Measurements from ENCODE around the gene MTUS2.

Gene MTUS2

DNA sequence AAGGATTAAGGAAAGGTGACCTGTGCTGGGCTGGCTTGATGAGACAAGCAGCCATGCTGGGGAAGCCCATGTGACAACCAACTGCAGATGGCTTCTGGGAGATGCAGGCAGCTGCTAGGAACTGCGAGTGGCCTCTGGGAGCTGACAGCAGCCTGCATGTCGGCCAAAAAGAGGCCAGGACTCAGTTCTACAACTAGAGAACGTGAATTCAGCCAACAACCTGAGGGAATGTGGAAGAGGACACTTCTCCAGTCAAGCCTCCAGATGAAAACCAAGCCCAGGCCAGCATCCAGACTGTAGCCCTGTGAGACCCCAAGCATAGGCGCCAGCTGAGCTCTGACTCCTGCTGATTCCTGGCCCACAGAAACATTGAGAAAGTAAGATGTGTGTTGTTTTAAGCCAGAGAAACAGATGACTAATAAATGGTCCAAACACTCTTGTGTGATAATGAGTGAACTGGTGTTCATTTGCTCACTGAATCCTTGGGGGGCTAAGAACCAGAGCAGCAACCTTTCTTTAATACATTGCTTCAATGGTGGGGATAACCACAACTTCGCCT lies 730.4 kb downstream of the MTUS2 start:
- H3K36me3 Mint-ChIP-seq (ENCODE audit: low read depth): peaks cover 90% of the 10 kb centered on the region
- H3K27ac Mint-ChIP-seq: no peak overlapping the region
- peaks cover 7% of the 10 kb centered on the region for H3K4me1 Mint-ChIP-seq (ENCODE audit: low read depth)
- H3K27me3 Mint-ChIP-seq: no peaks in the 10 kb centered on the region
- H3K4me3 Mint-ChIP-seq: no peak overlapping the region
- no peaks in the 10 kb centered on the region for H3K9me3 Mint-ChIP-seq

DNA sequence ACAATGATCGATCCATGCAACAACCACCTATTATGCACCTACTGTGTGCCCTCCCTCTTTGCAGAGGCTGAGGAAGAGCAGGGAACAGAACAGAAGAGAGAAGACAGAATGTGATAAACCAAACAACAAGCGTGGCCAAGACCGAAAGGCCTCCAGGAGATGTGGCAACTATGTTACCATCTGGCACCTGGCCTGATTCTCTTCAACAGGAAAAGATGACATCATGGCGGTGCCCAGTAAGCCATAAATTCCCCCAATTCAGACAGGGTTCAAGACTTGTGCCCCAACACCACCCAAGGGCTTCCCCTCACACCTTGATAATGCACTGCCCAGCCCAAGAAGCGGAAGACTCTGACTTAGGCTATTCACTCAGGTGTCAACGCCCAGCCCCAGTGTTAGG lies 731.1 kb downstream of the MTUS2 start:
- Mint-ChIP-seq H3K9me3 (no peaks in the 10 kb centered on the region), H3K4me1 (ENCODE audit: low read depth) (peaks cover 7% of the 10 kb centered on the region), H3K36me3 (ENCODE audit: low read depth) (peaks cover 83% of the 10 kb centered on the region), H3K27me3 (no peaks in the 10 kb centered on the region), H3K4me3 (no peak overlapping the region), H3K27ac (peak overlapping the region; percentile 66)

Data from stimulated activated naive CD8-positive, alpha-beta T cell treated with anti-CD3 and anti-CD28 coated beads, Interleukin-15, Interleukin-2, amounts not matched to agents 100 ng/mL and 50 ng/mL, for 24 hours (primary cell).